GM06990 (cell line): Measurements from ENCODE around the gene AGAP1.

ENCODE experiments used
- DNase-seq: peaks from one replicate; pipeline ENCODE4 v3.0.0-alpha.2; 2011; ENCODE audit not compliant: insufficient read length; ENCODE audit errors: extremely low read depth
- H3K27me3 ChIP-seq: replicated peaks from 2 replicates; pipeline ENCODE4 v1.6.0; 2011; ENCODE audit warnings: low read length; ENCODE audit not compliant: control insufficient read depth, insufficient read depth
- H3K36me3 ChIP-seq: 2 replicates; pipeline ENCODE4 v1.5.1; 2011; ENCODE audit warnings: low read length; ENCODE audit not compliant: control insufficient read depth, insufficient read depth
- H3K4me3 ChIP-seq: replicated peaks from 2 replicates; pipeline ENCODE4 v1.5.1; 2011; ENCODE audit warnings: low read depth, mild to moderate bottlenecking, control low read depth, low read length
- CTCF ChIP-seq: IDR thresholded peaks from 2 replicates; pipeline ENCODE4 v1.5.1; 2011; ENCODE audit warnings: low read length, control low read depth, mild to moderate bottlenecking, inconsistent platforms; ENCODE audit not compliant: insufficient read depth, poor library complexity, severe bottlenecking

The AGAP1 gene

GRCh38 chr2:235694721-235695601 lies 201.1 kb downstream of the AGAP1 start:
- H3K27me3 ChIP-seq, result no peaks in the 10 kb centered on the region; the same call in none of the 2 replicates
- DNase-seq, result no peak
- no peak for TF ChIP-seq CTCF
- H3K36me3 ChIP-seq, result no peaks in the 10 kb centered on the region
- H3K4me3 ChIP-seq, result no peak overlapping the region

- no peaks in the 10 kb centered on the region; the same call in none of the 2 replicates for H3K27me3 ChIP-seq
- no peak for DNase-seq
- H3K4me3 ChIP-seq, result no peak overlapping the region
- no peaks in the 10 kb centered on the region for H3K36me3 ChIP-seq
- TF ChIP-seq CTCF, result no peak
Observed at GRCh38 chr2:235695602-235695895, 201.7 kb downstream of the AGAP1 start.

- Histone ChIP-seq H3K27me3 (no peaks in the 10 kb centered on the region; the same call in 1 of the 2 replicates), H3K4me3 (no peak overlapping the region), H3K36me3 (no peaks in the 10 kb centered on the region)
- no peak for DNase-seq
- no peak for TF ChIP-seq CTCF
Observed at GRCh38 chr2:235697041-235697440, 203.2 kb downstream of the AGAP1 start.

GRCh38 chr2:235698028-235698427 lies 204.2 kb downstream of the AGAP1 start:
- DNase-seq, result no peak
- no peak for TF ChIP-seq CTCF
- no peaks in the 10 kb centered on the region for H3K36me3 ChIP-seq
- no peak overlapping the region for H3K4me3 ChIP-seq
- no peaks in the 10 kb centered on the region; the same call in 1 of the 2 replicates for H3K27me3 ChIP-seq

GRCh38 chr2:235698491-235698890 lies 204.6 kb downstream of the AGAP1 start:
- no peaks in the 10 kb centered on the region; the same call in 1 of the 2 replicates for H3K27me3 ChIP-seq
- H3K4me3 ChIP-seq, result no peak overlapping the region
- no peak for DNase-seq
- no peaks in the 10 kb centered on the region for H3K36me3 ChIP-seq
- TF ChIP-seq CTCF, result no peak

GRCh38 chr2:235699576-235699975 lies 205.7 kb downstream of the AGAP1 start:
- no peak for DNase-seq
- TF ChIP-seq CTCF, result no peak
- Histone ChIP-seq H3K27me3 (no peaks in the 10 kb centered on the region; the same call in 1 of the 2 replicates), H3K4me3 (no peak overlapping the region), H3K36me3 (no peaks in the 10 kb centered on the region)
